H1 (cell line): Measurements from ENCODE around the gene LHFPL3. TPM values are rescaled to one million over a fixed set of nuclear protein-coding genes. Genes with fewer than 3 reads are reported as not detected.

ENCODE experiments used
- CTCF ChIA-PET: fragments of 300-600 bp; sonication (Branson Sonifier 250); formaldehyde crosslinking; loops from one replicate; lab custom pipeline; 2021; ENCODE audit not compliant: partially characterized antibody; lab: Charles Lee
- POLR2A ChIA-PET: fragments of 300-600 bp; sonication (Branson Sonifier 250); formaldehyde crosslinking; loops from one replicate; lab custom pipeline; 2021; ENCODE audit warnings: inconsistent platforms; ENCODE audit not compliant: partially characterized antibody; lab: Charles Lee
- DNase-seq, 2 experiments: peaks; one replicate each; pipeline versions ENCODE4 v3.0.0 to v3.0.0-alpha.2; 2010 to 2022; ENCODE audit warnings: low spot score in 2 of 2, low read depth in 1 of 2, mixed read lengths in 1 of 2
- FAIRE-seq: peaks from 2 replicates; lab custom pipeline; 2011; peaks lifted over from hg19 to GRCh38; lab: Jason Lieb, UNC
- H2AFZ ChIP-seq: 2 replicates; pipeline ENCODE4 v1.8.1; 2012; ENCODE audit warnings: low read length, inconsistent platforms
- H2AK5ac ChIP-seq: 2 replicates; pipeline ENCODE4 v1.6.1; 2013; ENCODE audit warnings: low read depth, low read length
- H2BK120ac ChIP-seq: replicated peaks from 2 replicates; pipeline ENCODE3; 2013; ENCODE audit warnings: low read depth, low read length, inconsistent platforms
- H2BK12ac ChIP-seq: 2 replicates; pipeline ENCODE4 v1.6.1; 2013; ENCODE audit warnings: low read depth, low read length
- H2BK15ac ChIP-seq: 2 replicates; pipeline ENCODE4 v1.6.1; 2013; ENCODE audit warnings: low read length
- H2BK20ac ChIP-seq: 2 replicates; pipeline ENCODE4 v1.6.1; 2013; ENCODE audit warnings: low read length
- H2BK5ac ChIP-seq: 2 replicates; pipeline ENCODE4 v1.6.1; 2013; ENCODE audit warnings: low read depth, low read length
- H3K14ac ChIP-seq: 2 replicates; pipeline ENCODE4 v1.6.1; 2013; ENCODE audit warnings: inconsistent platforms; ENCODE audit not compliant: insufficient read length
- H3K18ac ChIP-seq: 2 replicates; pipeline ENCODE4 v1.6.1; 2013; ENCODE audit warnings: low read length; ENCODE audit errors: extremely low read depth
- H3K23ac ChIP-seq: 2 replicates; pipeline ENCODE4 v1.6.1; 2013; ENCODE audit warnings: inconsistent platforms; ENCODE audit not compliant: insufficient read length
- H3K23me2 ChIP-seq: 2 replicates; pipeline ENCODE4 v1.6.1; 2013; ENCODE audit warnings: low read depth, low read length
- H3K27ac ChIP-seq: 2 replicates; pipeline ENCODE4 v1.6.1; 2011; ENCODE audit warnings: low read depth, low read length, inconsistent platforms
- H3K27me3 ChIP-seq, 4 experiments: replicated peaks in 1 of 4; 1 replicate in 1 of 4; 2 replicates in 3 of 4; pipeline versions ENCODE4 v1.6.1 to v1.8.1; 2011 to 2013; ENCODE audit warnings: low read length in 3 of 4, mild to moderate bottlenecking in 3 of 4, inconsistent platforms in 2 of 4, mixed read lengths in 2 of 4, moderate library complexity in 1 of 4; ENCODE audit not compliant: control insufficient read depth in 3 of 4, insufficient read depth in 3 of 4; ENCODE audit errors: extremely low read depth in 1 of 4
- H3K36me3 ChIP-seq, 4 experiments: 2 replicates each; pipeline versions ENCODE4 v1.6.1 to v1.8.1; 2011 to 2013; ENCODE audit warnings: mild to moderate bottlenecking in 4 of 4, low read length in 3 of 4, moderate library complexity in 2 of 4, control low read depth in 1 of 4, inconsistent platforms in 1 of 4; ENCODE audit not compliant: insufficient read depth in 4 of 4, control insufficient read depth in 2 of 4
- H3K4ac ChIP-seq: replicated peaks from 2 replicates; pipeline ENCODE3; 2013; ENCODE audit warnings: low read length, low read depth, mixed read lengths, inconsistent platforms; ENCODE audit not compliant: insufficient read length
- H3K4me1 ChIP-seq, 4 experiments: replicated peaks in 1 of 4; 1 replicate in 1 of 4; 2 replicates in 3 of 4; pipeline versions ENCODE4 v1.6.1 to v1.8.1; 2011 to 2013; ENCODE audit warnings: low read length in 3 of 4, inconsistent platforms in 2 of 4, mixed read lengths in 1 of 4; ENCODE audit not compliant: insufficient read depth in 4 of 4, control insufficient read depth in 3 of 4
- H3K4me2 ChIP-seq, 2 experiments: 2 replicates each; pipeline versions ENCODE4 v1.6.1 to v1.8.1; 2011 to 2013; ENCODE audit warnings: low read depth in 2 of 2, low read length in 2 of 2, control low read depth in 1 of 2, inconsistent platforms in 1 of 2, mild to moderate bottlenecking in 1 of 2; ENCODE audit not compliant: insufficient read depth in 1 of 2
- H3K4me3 ChIP-seq, 4 experiments: fragments of 200-600, 300-600 bp in 1 of 4; sonication (generic), shearing (Covaris generic), sonication (Bioruptor Twin) in 1 of 4; 2 replicates each; pipeline versions ENCODE4 v1.5.1 to v1.8.1; 2011 to 2016; ENCODE audit warnings: low read length in 4 of 4, low read depth in 3 of 4, control low read depth in 2 of 4, inconsistent platforms in 2 of 4, mild to moderate bottlenecking in 2 of 4, mixed read lengths in 1 of 4, moderate library complexity in 1 of 4; ENCODE audit not compliant: insufficient read depth in 2 of 4; ENCODE audit errors: extremely low read depth in 1 of 4
- H3K56ac ChIP-seq: replicated peaks from 2 replicates; pipeline ENCODE3; 2013; ENCODE audit warnings: low read depth, mild to moderate bottlenecking, mixed read lengths, low read length, inconsistent platforms; ENCODE audit not compliant: insufficient read length
- H3K79me1 ChIP-seq: 2 replicates; pipeline ENCODE4 v1.6.1; 2013; ENCODE audit warnings: low read depth, low read length, control low read depth
- H3K79me2 ChIP-seq, 2 experiments: 2 replicates each; pipeline versions ENCODE4 v1.6.1 to v1.8.1; 2012 to 2013; ENCODE audit warnings: low read length in 2 of 2, mild to moderate bottlenecking in 2 of 2, inconsistent platforms in 1 of 2; ENCODE audit not compliant: insufficient read depth in 2 of 2, control insufficient read depth in 1 of 2
- H3K9ac ChIP-seq, 4 experiments: replicated peaks in 1 of 4; 1 replicate in 1 of 4; 2 replicates in 3 of 4; pipeline versions ENCODE4 v1.6.1 to v1.8.1; 2011 to 2013; ENCODE audit warnings: low read depth in 3 of 4, low read length in 3 of 4, control low read depth in 2 of 4, mild to moderate bottlenecking in 2 of 4, moderate library complexity in 2 of 4, inconsistent platforms in 1 of 4; ENCODE audit errors: extremely low read depth in 1 of 4
- H3K9me3 ChIP-seq, 2 experiments: 2 replicates each; pipeline versions ENCODE4 v1.6.1 to v1.8.1; 2012 to 2013; ENCODE audit warnings: mild to moderate bottlenecking in 2 of 2, moderate library complexity in 2 of 2, control low read depth in 1 of 2, inconsistent platforms in 1 of 2, low read depth in 1 of 2, low read length in 1 of 2, mixed read lengths in 1 of 2; ENCODE audit not compliant: insufficient read depth in 2 of 2
- H4K20me1 ChIP-seq, 2 experiments: replicated peaks in 1 of 2; 2 replicates each; pipeline versions ENCODE3 to v1.8.1; 2011 to 2013; ENCODE audit warnings: inconsistent platforms in 2 of 2, low read length in 2 of 2, mild to moderate bottlenecking in 1 of 2; ENCODE audit not compliant: insufficient read depth in 2 of 2, control insufficient read depth in 1 of 2
- H4K5ac ChIP-seq: 2 replicates; pipeline ENCODE4 v1.6.1; 2013; ENCODE audit warnings: low read length, low read depth, mixed read lengths, inconsistent platforms; ENCODE audit not compliant: insufficient read length
- H4K8ac ChIP-seq: 2 replicates; pipeline ENCODE4 v1.8.0; 2013; ENCODE audit warnings: mild to moderate bottlenecking, moderate library complexity, low read length, inconsistent platforms; ENCODE audit not compliant: insufficient read depth; ENCODE audit errors: extremely low read depth
- H4K91ac ChIP-seq: replicated peaks from 2 replicates; pipeline ENCODE3; 2013; ENCODE audit warnings: low read length, mixed read lengths, inconsistent platforms; ENCODE audit not compliant: insufficient read length
- CBX8 ChIP-seq: fragments of 300-800, 300-1000 bp; sonication (generic); IDR thresholded peaks from 2 replicates; pipeline ENCODE4 v1.7.1; 2016; ENCODE audit warnings: low read depth, low read length, borderline replicate concordance
- CEBPB ChIP-seq: IDR thresholded peaks from 2 replicates; pipeline ENCODE4 v1.6.1; 2012; ENCODE audit warnings: low read depth, low read length
- SRF ChIP-seq: IDR thresholded peaks from 2 replicates; pipeline ENCODE4 v1.6.1; 2011; ENCODE audit warnings: mild to moderate bottlenecking, low read depth, low read length, moderate library complexity
- WGBS, 2 experiments: shearing (Covaris generic) in 1 of 2; methylation state at CpG; one replicate each; pipeline versions ENCODE4 v1.1.6 to v1.1.7; 2013 to 2015; ENCODE audit warnings: low lambda C conversion rate in 2 of 2, mixed read lengths in 2 of 2, inconsistent platforms in 1 of 2, low coverage in 1 of 2, missing lambda C conversion rate in 1 of 2; ENCODE audit not compliant: insufficient replicate concordance in 2 of 2, insufficient coverage in 1 of 2, insufficient read length in 1 of 2; ENCODE audit errors: extremely low coverage in 1 of 2, missing lambda C conversion rate in 1 of 2; 5-methylcytosine and 5-hydroxymethylcytosine counted together
- polyA plus RNA-seq, 7 experiments: library from polyadenylated mRNA; depleted of rRNA in 3 of 7; stranded (reverse) in 5 of 7; unstranded in 2 of 7; fragments of >200 nt in 5 of 7; fragments of 200-250 nt in 2 of 7; gene quantifications; 1 replicate in 5 of 7; 2 replicates in 1 of 7; 4 replicates in 1 of 7; pipeline versions ENCODE4 v1.2.1 to v1.2.3, GENCODE V29; 2011 to 2013; ENCODE audit warnings: missing spikeins in 2 of 7, mixed read lengths in 2 of 7
- total RNA-seq: library from RNA; stranded (reverse); fragmentation: NEBNext Ultra II Directional; extraction: Animal tissue kit (Norgen Biotek cat#: 25700); gene quantifications from 2 replicates; pipeline ENCODE4 v1.2.1, GENCODE V29; 2021

The LHFPL3 gene
- total and polyA plus RNA-seq, 2 of the 8 experiments (the other 6 are each of a cell fraction or from before 2014, with no cell fraction given) = 0.24 to 0.50 TPM

DNA sequence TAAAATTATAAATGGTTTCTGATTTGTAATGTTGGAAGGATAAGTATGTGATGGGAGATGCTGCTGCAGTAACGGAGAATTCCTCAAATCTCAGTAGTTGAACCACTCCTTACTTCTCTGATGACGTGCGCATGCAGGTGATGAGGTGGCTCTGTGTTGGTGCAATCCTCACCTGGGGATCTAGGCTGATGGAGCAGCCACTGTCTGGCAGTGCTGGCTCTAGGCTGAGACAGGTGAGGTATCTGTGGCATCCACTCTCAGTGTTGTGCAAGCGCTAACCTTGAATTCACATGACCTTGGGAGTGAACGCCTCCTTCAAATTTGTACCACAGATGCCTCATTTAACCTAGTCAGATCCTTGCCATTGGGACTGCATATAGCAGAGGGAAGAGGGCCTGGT lies 35.0 kb downstream of the LHFPL3 start:
- Histone ChIP-seq H3K4ac (no peak overlapping the region), H2BK120ac (no peak overlapping the region), H3K4me3 (no peak overlapping the region), H4K5ac (no peak overlapping the region), H3K9ac (no peak overlapping the region), H3K9me3 (no peaks in the 10 kb centered on the region), H4K20me1 (no peaks in the 10 kb centered on the region), H3K4me2 (peak overlapping the region; percentile 36 to 64; a peak in 2 of 4 replicates), H2AK5ac (peak overlapping the region; percentile 32; the same call in 1 of the 2 replicates), H3K23ac (no peak overlapping the region), H2BK20ac (peak overlapping the region; percentile 87), H2AFZ (no peak overlapping the region; the same call in 1 of the 2 replicates), H3K14ac (no peak overlapping the region), H3K79me1 (no peaks in the 10 kb centered on the region), H2BK15ac (no peak overlapping the region), H3K36me3 (no peaks in the 10 kb centered on the region), H4K91ac (peak overlapping the region; percentile 4), H3K79me2 (no peaks in the 10 kb centered on the region), H3K23me2 (no peaks in the 10 kb centered on the region), H2BK12ac (peak overlapping the region; percentile 55), H3K4me1 (peaks cover 0 to 9% (median 5%) of the 10 kb centered on the region in 4 experiments; a peak in 4 of 7 replicates), H3K27me3 (no peaks in the 10 kb centered on the region), H4K8ac (no peak overlapping the region), H2BK5ac (no peak overlapping the region), H3K18ac (peak overlapping the region; percentile 63; the same call in 1 of the 2 replicates), H3K56ac (no peak overlapping the region), H3K27ac (no peak overlapping the region)
- DNase-seq (no peak), FAIRE-seq (no peak)
- ChIA-PET POLR2A (no interaction called here), CTCF (interaction anchor here (0.7 to 1.3 kb wide), 3 partner anchors 19 to 281 kb away, joined by 3 read pairs; no protein-coding TSS in a partner anchor)
- no peak for TF ChIP-seq CBX8
- TF ChIP-seq CEBPB = peak; percentile 30; the same call in 1 of the 2 replicates
- no peak for TF ChIP-seq SRF
- 87% methylated on average over 5 of the region's 5 CpGs; no CpG with 5 or more reads in 1 of the 2 experiments for WGBS, 2 experiments
